HEK293 (cell line): Measurements from ENCODE around the gene ESR1.

Experiments
- CTCF ChIA-PET: fragments of 350-600 bp; formaldehyde crosslinking; extraction: SDS; loops from one replicate; lab custom pipeline; 2021; ENCODE audit warnings: antibody characterized with exemption; lab: Yijun Ruan, JAX
- POLR2A ChIA-PET: fragments of 300-600 bp; formaldehyde crosslinking; extraction: SDS; loops from one replicate; lab custom pipeline; 2020; ENCODE audit warnings: antibody characterized with exemption, inconsistent platforms; lab: Yijun Ruan, JAX
- H3K27ac ChIP-seq: fragments of 200-500 bp; sonication (Bioruptor generic); 2 replicates; pipeline ENCODE4 v1.5.1; 2014; ENCODE audit warnings: low read depth, low read length, control low read depth, inconsistent platforms; ENCODE audit errors: extremely low read depth
- H3K36me3 ChIP-seq, 2 experiments: fragments of 200-500 bp in 1 of 2; sonication (Bioruptor generic) in 1 of 2; 1 replicate in 1 of 2; 2 replicates in 1 of 2; pipeline ENCODE4 v1.5.1; 2014 to 2017; ENCODE audit warnings: inconsistent platforms in 2 of 2, low read length in 2 of 2; ENCODE audit not compliant: control insufficient read depth in 2 of 2, insufficient read depth in 1 of 2
- H3K4me1 ChIP-seq: fragments of 200-500 bp; sonication (Bioruptor generic); 2 replicates; pipeline ENCODE4 v1.5.1; 2014; ENCODE audit warnings: mild to moderate bottlenecking, low read length, inconsistent platforms; ENCODE audit not compliant: control insufficient read depth, insufficient read depth
- H3K4me3 ChIP-seq: 2 replicates; pipeline ENCODE4 v1.5.1; 2011; ENCODE audit warnings: low read depth, mild to moderate bottlenecking, control low read depth, low read length, moderate library complexity
- H3K9me3 ChIP-seq: fragments of 200-500 bp; sonication (Bioruptor generic); 2 replicates; pipeline ENCODE4 v1.5.1; 2014; ENCODE audit warnings: low read depth, low read length, inconsistent platforms; ENCODE audit not compliant: control insufficient read depth, insufficient read depth
- KLF9 ChIP-seq: fragments of 450-650 bp; formaldehyde crosslinking; IDR thresholded peaks from 2 replicates; pipeline ENCODE4 v1.5.1; 2016; ENCODE audit warnings: missing biosample characterization, missing genetic modification characterization, low read depth
- MEIS1 ChIP-seq: sonication (generic); formaldehyde crosslinking; IDR thresholded peaks from 2 replicates; pipeline ENCODE4 v1.8.1; 2022; ENCODE audit warnings: missing genetic modification reagents, mild to moderate bottlenecking, borderline replicate concordance
- SETDB1 ChIP-seq: IDR thresholded peaks from one replicate; pipeline ENCODE4 v1.6.1; 2017; ENCODE audit warnings: mild to moderate bottlenecking, low read length, moderate library complexity, mixed read lengths; ENCODE audit not compliant: insufficient read length
- TRIM28 ChIP-seq: IDR thresholded peaks from 2 replicates; pipeline ENCODE4 v1.6.1; 2011; ENCODE audit warnings: low read length, control low read depth, borderline replicate concordance
- ZBTB1 ChIP-seq: fragments of 450-650 bp; formaldehyde crosslinking; IDR thresholded peaks from 2 replicates; pipeline ENCODE4 v1.5.1; 2016; ENCODE audit warnings: missing biosample characterization, missing genetic modification characterization
- ZBTB48 ChIP-seq: fragments of 450-650 bp; formaldehyde crosslinking; IDR thresholded peaks from 2 replicates; pipeline ENCODE4 v1.5.1; 2016; ENCODE audit warnings: missing biosample characterization, missing genetic modification characterization
- ZBTB49 ChIP-seq: fragments of 450-650 bp; formaldehyde crosslinking; IDR thresholded peaks from 2 replicates; pipeline ENCODE4 v1.5.1; 2016; ENCODE audit warnings: missing biosample characterization, missing genetic modification characterization, low read depth
- ZNF18 ChIP-seq: fragments of 450-650 bp; formaldehyde crosslinking; IDR thresholded peaks from 2 replicates; pipeline ENCODE4 v1.5.1; 2016; ENCODE audit warnings: missing biosample characterization, missing genetic modification characterization
- ZNF19 ChIP-seq: fragments of 450-650 bp; formaldehyde crosslinking; IDR thresholded peaks from 2 replicates; pipeline ENCODE4; 2016; ENCODE audit warnings: missing biosample characterization, missing genetic modification characterization, low read depth
- ZNF366 ChIP-seq: fragments of 450-650 bp; formaldehyde crosslinking; conservative IDR thresholded peaks from 2 replicates; pipeline ENCODE4 v1.5.1; 2016; ENCODE audit warnings: missing biosample characterization, missing genetic modification characterization
- ZNF548 ChIP-seq: fragments of 450-650 bp; formaldehyde crosslinking; IDR thresholded peaks from 2 replicates; pipeline ENCODE4 v1.5.1; 2016; ENCODE audit warnings: missing biosample characterization, missing genetic modification characterization
- ZNF549 ChIP-seq: fragments of 450-650 bp; IDR thresholded peaks from 2 replicates; pipeline ENCODE4 v1.5.1; 2018; ENCODE audit warnings: missing biosample characterization, missing genetic modification characterization, mild to moderate bottlenecking, inconsistent platforms, moderate library complexity
- ZNF600 ChIP-seq: fragments of 450-650 bp; formaldehyde crosslinking; IDR thresholded peaks from 2 replicates; pipeline ENCODE4 v1.5.1; 2016; ENCODE audit warnings: missing biosample characterization, missing genetic modification characterization
- ZNF692 ChIP-seq: fragments of 450-650 bp; formaldehyde crosslinking; IDR thresholded peaks from 2 replicates; pipeline ENCODE4 v1.5.1; 2016; ENCODE audit warnings: missing biosample characterization, missing genetic modification characterization
- ZNF747 ChIP-seq: fragments of 450-650 bp; formaldehyde crosslinking; IDR thresholded peaks from 2 replicates; pipeline ENCODE4 v1.5.1; 2016; ENCODE audit warnings: missing biosample characterization, missing genetic modification characterization
- TF ChIP-seq, protein P1 (sequence below): fragments of 450-650 bp; formaldehyde crosslinking; IDR thresholded peaks from 2 replicates; pipeline ENCODE4; 2016; ENCODE audit warnings: missing biosample characterization, missing genetic modification characterization
- TF ChIP-seq, protein P2 (sequence below): fragments of 450-650 bp; formaldehyde crosslinking; IDR thresholded peaks from 2 replicates; pipeline ENCODE4 v1.5.1; 2016; ENCODE audit warnings: missing biosample characterization, missing genetic modification characterization
- TF ChIP-seq, protein P3 (sequence below): fragments of 450-650 bp; formaldehyde crosslinking; IDR thresholded peaks from 2 replicates; pipeline ENCODE4 v1.5.0; 2017; ENCODE audit warnings: missing biosample characterization, missing genetic modification characterization, borderline replicate concordance

The ESR1 gene

DNA sequence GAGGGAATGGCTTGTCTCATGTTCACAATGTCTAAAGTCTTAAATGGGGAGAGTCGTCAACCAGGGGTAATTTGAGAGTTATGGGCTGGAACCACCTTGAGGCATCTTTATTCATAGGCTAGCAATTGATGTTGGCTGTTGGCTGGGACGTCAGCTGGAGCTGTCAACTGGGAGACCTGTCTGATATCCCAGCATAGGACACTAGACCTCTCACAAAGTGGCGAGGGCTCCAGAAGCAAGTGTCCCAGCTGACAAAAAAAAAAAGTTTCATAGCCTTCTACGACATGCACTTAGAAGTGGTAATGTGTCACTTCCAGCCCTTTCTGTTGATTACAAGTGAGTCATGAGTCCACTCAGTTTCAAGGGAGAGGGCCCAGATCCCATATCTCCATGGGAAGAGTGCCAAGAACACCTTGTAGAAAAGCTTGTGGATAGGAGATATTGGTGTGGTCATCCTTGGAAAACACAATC is 278.0 kb downstream of the ESR1 start (continued):
- no peak for TF ChIP-seq ZBTB49 (tag by site-specific recombination)
- peak; percentile 21 for TF ChIP-seq SETDB1

GRCh38 chr6:152086223-152086873 is 278.9 kb downstream of the ESR1 start:
- Histone ChIP-seq H3K4me3 (no peak overlapping the region), H3K27ac (no peak overlapping the region), H3K36me3 (no peaks in the 10 kb centered on the region), H3K9me3 (no peaks in the 10 kb centered on the region), H3K4me1 (peaks cover 6% of the 10 kb centered on the region; the same call in 1 of the 2 replicates)
- POLR2A ChIA-PET = no interaction called here
- CTCF ChIA-PET = interaction anchor here (0.6 to 1.1 kb wide), 3 partner anchors 9 to 320 kb away, joined by 3 read pairs; no protein-coding TSS in a partner anchor
- no peak for TF ChIP-seq ZNF548 (tag by site-specific recombination)
- no peak for TF ChIP-seq ZBTB48 (tag by site-specific recombination)
- no peak for TF ChIP-seq TRIM28
- TF ChIP-seq ZNF600 (tag by site-specific recombination) = no peak
- TF ChIP-seq ZNF366 (tag by site-specific recombination) = no peak
- TF ChIP-seq ZNF747 (tag by site-specific recombination) = no peak
- no peak for TF ChIP-seq ZNF18 (tag by site-specific recombination)
- TF ChIP-seq, protein P1, sequence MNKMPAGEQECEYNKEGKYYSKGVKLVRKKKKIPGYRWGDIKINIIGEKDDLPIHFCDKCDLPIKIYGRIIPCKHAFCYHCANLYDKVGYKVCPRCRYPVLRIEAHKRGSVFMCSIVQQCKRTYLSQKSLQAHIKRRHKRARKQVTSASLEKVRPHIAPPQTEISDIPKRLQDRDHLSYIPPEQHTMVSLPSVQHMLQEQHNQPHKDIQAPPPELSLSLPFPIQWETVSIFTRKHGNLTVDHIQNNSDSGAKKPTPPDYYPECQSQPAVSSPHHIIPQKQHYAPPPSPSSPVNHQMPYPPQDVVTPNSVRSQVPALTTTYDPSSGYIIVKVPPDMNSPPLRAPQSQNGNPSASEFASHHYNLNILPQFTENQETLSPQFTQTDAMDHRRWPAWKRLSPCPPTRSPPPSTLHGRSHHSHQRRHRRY (tag by site-specific recombination) = no peak

- CTCF ChIA-PET = no interaction called here
- POLR2A ChIA-PET = no interaction called here
- H3K36me3 ChIP-seq = no peaks in the 10 kb centered on the region
- TF ChIP-seq ZNF692 (no peak), ZNF19 (tag by site-specific recombination) (no peak)
- no peaks in the 10 kb centered on the region for H3K9me3 ChIP-seq
- no peak overlapping the region for H3K4me3 ChIP-seq
- peaks cover 6% of the 10 kb centered on the region; the same call in 1 of the 2 replicates for H3K4me1 ChIP-seq
- no peak overlapping the region for H3K27ac ChIP-seq
These were observed 279.6 kb downstream of the ESR1 start for GRCh38 chr6:152087096-152087495.

- no peak overlapping the region for H3K27ac ChIP-seq
- CTCF ChIA-PET = interaction anchor here (0.6 kb wide), 1 partner anchor 57 kb away, joined by 3 read pairs; no protein-coding TSS in a partner anchor
- no peaks in the 10 kb centered on the region for H3K36me3 ChIP-seq
- H3K4me3 ChIP-seq = no peak overlapping the region
- H3K4me1 ChIP-seq = peaks cover 6% of the 10 kb centered on the region; the same call in 1 of the 2 replicates
- H3K9me3 ChIP-seq = no peaks in the 10 kb centered on the region
- POLR2A ChIA-PET = no interaction called here
- TF ChIP-seq MEIS1 (CRISPR knock-in tag) (no peak), ZNF549 (tag by site-specific recombination) (no peak), KLF9 (no peak), ZBTB1 (tag by site-specific recombination) (no peak)
- TF ChIP-seq, protein P2, sequence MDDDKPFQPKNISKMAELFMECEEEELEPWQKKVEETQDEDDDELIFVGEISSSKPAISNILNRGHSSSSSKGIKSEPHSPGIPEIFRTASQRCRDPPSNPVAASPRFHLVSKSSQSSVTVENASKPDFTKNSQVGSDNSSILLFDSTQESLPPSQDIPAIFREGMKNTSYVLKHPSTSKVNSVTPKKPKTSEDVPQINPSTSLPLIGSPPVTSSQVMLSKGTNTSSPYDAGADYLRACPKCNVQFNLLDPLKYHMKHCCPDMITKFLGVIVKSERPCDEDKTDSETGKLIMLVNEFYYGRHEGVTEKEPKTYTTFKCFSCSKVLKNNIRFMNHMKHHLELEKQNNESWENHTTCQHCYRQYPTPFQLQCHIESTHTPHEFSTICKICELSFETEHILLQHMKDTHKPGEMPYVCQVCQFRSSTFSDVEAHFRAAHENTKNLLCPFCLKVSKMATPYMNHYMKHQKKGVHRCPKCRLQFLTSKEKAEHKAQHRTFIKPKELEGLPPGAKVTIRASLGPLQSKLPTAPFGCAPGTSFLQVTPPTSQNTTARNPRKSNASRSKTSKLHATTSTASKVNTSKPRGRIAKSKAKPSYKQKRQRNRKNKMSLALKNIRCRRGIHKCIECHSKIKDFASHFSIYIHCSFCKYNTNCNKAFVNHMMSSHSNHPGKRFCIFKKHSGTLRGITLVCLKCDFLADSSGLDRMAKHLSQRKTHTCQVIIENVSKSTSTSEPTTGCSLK (tag by site-specific recombination) = no peak
- TF ChIP-seq, protein P3, sequence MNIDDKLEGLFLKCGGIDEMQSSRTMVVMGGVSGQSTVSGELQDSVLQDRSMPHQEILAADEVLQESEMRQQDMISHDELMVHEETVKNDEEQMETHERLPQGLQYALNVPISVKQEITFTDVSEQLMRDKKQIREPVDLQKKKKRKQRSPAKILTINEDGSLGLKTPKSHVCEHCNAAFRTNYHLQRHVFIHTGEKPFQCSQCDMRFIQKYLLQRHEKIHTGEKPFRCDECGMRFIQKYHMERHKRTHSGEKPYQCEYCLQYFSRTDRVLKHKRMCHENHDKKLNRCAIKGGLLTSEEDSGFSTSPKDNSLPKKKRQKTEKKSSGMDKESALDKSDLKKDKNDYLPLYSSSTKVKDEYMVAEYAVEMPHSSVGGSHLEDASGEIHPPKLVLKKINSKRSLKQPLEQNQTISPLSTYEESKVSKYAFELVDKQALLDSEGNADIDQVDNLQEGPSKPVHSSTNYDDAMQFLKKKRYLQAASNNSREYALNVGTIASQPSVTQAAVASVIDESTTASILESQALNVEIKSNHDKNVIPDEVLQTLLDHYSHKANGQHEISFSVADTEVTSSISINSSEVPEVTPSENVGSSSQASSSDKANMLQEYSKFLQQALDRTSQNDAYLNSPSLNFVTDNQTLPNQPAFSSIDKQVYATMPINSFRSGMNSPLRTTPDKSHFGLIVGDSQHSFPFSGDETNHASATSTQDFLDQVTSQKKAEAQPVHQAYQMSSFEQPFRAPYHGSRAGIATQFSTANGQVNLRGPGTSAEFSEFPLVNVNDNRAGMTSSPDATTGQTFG (tag by site-specific recombination) = no peak
These were observed 280.2 kb downstream of the ESR1 start for GRCh38 chr6:152087701-152088100.
